Measurements from ENCODE around the gene PLXNB3. TPM values are rescaled to one million over a fixed set of nuclear protein-coding genes. Genes with fewer than 3 reads are reported as not detected.

PLXNB3 gene
- polyA plus RNA-seq, 1 experiment: 5.5 TPM

DNA sequence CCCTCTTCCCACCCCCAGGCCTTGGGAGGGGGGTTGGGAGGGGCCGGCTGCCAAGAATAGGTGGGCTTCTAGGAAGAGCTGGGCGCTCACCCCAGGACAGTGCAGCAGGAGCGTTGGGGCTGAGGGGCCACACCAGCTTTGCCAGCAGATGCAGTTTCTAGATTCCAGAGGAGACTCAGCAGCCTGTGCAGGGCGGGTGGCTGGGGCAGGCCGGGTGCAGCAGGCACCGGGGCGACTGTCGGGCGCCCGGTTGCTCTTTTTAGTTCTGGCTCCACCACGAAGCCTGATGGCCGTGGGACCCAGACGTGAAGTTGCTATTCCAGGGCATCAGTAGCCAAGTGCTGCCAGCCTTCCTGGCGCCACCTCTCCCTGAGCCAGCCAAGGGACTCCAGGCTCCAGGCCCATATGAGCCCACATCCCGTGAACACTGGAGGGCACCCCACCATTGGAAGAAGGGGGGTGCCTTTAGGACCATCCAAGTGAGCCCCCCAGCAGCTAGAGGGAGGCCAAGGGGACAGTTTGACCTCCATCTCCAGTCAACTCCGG lies 36.2 kb downstream of the PLXNB3 start:
- Histone ChIP-seq H3K27me3 (ENCODE audit: control insufficient read depth, insufficient read depth, low read length) (no peaks in the 10 kb centered on the region), H3K4me3 (ENCODE audit: low read depth, low read length) (no peak overlapping the region), H3K27ac (ENCODE audit: low read depth, low read length) (no peak overlapping the region), H3K9me3 (ENCODE audit: control insufficient read depth, insufficient read depth, low read length) (no peaks in the 10 kb centered on the region; the same call in 1 of the 2 replicates)
- ChIA-PET CTCF (no interaction called here), POLR2A (no interaction called here)
- no peak for DNase-seq (ENCODE audit: low read depth, low spot score)
- TF ChIP-seq, protein P1, sequence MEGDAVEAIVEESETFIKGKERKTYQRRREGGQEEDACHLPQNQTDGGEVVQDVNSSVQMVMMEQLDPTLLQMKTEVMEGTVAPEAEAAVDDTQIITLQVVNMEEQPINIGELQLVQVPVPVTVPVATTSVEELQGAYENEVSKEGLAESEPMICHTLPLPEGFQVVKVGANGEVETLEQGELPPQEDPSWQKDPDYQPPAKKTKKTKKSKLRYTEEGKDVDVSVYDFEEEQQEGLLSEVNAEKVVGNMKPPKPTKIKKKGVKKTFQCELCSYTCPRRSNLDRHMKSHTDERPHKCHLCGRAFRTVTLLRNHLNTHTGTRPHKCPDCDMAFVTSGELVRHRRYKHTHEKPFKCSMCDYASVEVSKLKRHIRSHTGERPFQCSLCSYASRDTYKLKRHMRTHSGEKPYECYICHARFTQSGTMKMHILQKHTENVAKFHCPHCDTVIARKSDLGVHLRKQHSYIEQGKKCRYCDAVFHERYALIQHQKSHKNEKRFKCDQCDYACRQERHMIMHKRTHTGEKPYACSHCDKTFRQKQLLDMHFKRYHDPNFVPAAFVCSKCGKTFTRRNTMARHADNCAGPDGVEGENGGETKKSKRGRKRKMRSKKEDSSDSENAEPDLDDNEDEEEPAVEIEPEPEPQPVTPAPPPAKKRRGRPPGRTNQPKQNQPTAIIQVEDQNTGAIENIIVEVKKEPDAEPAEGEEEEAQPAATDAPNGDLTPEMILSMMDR (IDR thresholded peaks at IDR 0.05; ENCODE audit: low read depth, low read length): no peak

DNA sequence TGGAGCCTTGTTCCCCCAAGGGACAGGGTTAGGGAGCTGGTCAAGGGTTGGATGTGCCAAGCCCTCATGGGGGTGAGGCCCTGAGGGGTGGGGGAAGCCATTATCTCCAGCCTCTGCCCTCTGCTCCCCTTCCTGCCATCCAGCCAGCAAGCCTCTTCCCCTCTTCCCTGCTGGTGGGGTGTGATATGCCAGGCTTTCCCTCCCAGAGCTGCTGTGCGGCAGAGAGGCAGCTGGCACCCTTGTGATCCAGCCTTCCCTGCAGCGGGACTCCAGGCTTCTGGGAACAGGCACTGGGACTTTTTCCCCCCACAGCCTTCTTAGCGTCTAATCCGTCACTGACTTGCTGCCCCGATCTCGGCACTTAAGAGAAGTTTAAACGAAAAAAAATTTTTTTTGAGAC lies 36.7 kb downstream of the PLXNB3 start:
- H3K27ac ChIP-seq (ENCODE audit: low read depth, low read length): no peak overlapping the region
- TF ChIP-seq, protein P1 (IDR thresholded peaks at IDR 0.05; ENCODE audit: low read depth, low read length): no peak
- H3K4me3 ChIP-seq (ENCODE audit: low read depth, low read length): no peak overlapping the region
- no peak for DNase-seq (ENCODE audit: low read depth, low spot score)
- no peaks in the 10 kb centered on the region for H3K27me3 ChIP-seq (ENCODE audit: control insufficient read depth, insufficient read depth, low read length)
- ChIA-PET POLR2A (no interaction called here), CTCF (no interaction called here)
- H3K9me3 ChIP-seq (ENCODE audit: control insufficient read depth, insufficient read depth, low read length): no peaks in the 10 kb centered on the region; the same call in 1 of the 2 replicates

DNA sequence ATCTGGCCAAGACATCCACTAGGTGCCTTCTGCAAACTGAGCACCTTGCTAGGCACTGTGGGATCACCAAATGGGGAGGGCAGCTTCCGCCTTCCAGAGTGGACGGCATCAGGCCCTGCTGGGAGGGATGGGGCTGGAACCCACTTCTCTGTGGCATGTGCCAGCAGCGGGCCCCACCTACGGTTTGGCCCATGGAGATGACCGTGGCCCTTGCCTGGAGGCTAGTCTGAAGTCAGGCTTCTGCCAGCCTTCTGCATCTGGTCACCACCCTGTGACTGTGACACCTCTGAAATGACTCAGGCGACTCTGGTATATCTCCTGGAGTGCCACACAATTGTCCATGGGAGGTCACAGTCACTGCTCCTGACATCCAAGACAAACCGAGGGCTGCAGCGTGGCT lies 37.6 kb downstream of the PLXNB3 start:
- Histone ChIP-seq H3K27ac (ENCODE audit: low read depth, low read length) (no peak overlapping the region), H3K4me3 (ENCODE audit: low read depth, low read length) (no peak overlapping the region), H3K27me3 (ENCODE audit: control insufficient read depth, insufficient read depth, low read length) (peaks cover 1% of the 10 kb centered on the region), H3K9me3 (ENCODE audit: control insufficient read depth, insufficient read depth, low read length) (no peaks in the 10 kb centered on the region; the same call in 1 of the 2 replicates)
- POLR2A ChIA-PET: no interaction called here
- no peak for DNase-seq (ENCODE audit: low read depth, low spot score)
- CTCF ChIA-PET: no interaction called here
- TF ChIP-seq, protein P1 (IDR thresholded peaks at IDR 0.05; ENCODE audit: low read depth, low read length): no peak

DNA sequence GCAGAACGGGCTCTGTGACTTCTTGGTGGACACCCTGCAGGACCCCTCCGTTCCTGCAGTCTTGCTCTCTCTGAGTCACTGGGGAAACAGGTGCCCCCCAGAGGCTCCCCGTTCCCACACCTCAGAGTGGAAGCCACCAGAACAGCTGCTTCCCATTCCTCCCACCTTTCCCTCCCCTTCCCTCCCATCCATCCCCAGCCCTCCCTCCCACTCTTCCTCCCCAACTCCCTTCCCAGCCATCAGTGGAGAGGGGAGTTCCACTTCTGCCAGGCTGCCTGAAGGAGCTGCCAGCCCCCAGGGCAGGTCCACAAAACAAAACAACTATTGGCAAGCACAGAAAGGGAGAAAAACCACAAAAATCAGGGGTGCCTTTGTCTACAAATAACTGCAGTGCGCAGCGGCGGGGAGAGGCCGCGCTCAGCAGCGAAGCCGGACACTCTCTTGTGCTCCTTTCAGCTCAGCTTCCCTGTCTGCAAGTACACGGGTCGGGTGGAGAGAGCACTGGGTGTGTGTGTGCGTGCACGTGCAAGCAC lies 38.5 kb downstream of the PLXNB3 start:
- no peak overlapping the region for H3K4me3 ChIP-seq (ENCODE audit: low read depth, low read length)
- POLR2A ChIA-PET: interaction anchor here (0.5 to 0.9 kb wide), 2 partner anchors 8 to 95 kb away, joined by 3 read pairs; partner anchors contain the start of genes IDH3G and SSR4
- DNase-seq (ENCODE audit: low read depth, low spot score): no peak
- H3K27me3 ChIP-seq (ENCODE audit: control insufficient read depth, insufficient read depth, low read length): peaks cover 2% of the 10 kb centered on the region
- TF ChIP-seq, protein P1 (IDR thresholded peaks at IDR 0.05; ENCODE audit: low read depth, low read length): no peak
- H3K27ac ChIP-seq (ENCODE audit: low read depth, low read length): no peak overlapping the region
- CTCF ChIA-PET: no interaction called here
- no peaks in the 10 kb centered on the region; the same call in 1 of the 2 replicates for H3K9me3 ChIP-seq (ENCODE audit: control insufficient read depth, insufficient read depth, low read length)

DNA sequence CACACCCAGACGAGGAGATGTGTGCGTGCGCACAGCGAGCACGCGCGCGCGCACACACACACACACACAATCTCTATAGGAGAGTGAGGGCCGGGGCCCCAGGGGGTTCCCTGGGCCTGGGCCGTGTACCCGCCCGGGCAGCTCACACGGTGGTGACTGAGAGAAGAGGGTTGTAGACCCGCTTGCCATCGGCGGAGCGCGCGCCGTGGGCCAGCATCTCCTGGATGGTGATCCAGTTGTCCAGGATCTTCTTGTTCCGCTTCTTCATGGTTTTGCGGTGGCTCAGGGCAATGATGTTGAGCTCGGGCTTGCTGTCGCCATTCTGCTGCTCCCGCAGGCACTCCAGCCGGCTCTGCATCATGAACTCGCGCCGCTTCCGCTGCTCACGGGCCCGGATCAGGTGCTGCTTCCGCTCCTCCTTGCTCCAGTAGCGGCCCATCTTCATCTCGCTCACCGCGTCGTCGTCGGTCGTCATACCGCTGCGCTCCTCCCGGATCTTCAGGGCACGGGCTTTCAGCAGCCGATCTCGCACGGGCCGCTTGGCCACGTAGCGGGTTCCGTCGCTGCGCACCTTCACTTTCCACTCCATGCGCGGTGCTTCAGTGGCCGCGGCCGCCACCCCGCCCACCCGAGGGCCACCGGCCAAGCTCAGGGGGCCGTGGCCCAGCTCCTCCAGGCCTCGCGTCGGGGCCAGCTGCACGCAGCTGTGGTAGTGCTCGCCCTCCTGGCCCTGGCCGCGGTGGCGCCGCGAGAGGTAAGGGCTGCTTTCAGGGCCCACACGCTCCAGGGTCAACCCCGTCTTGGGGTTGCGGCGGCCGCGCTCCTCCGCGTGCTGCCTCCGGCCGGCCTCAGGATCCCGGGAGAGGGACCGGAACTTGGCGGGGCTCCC lies 39.4 kb downstream of the PLXNB3 start:
- no peak for DNase-seq (ENCODE audit: low read depth, low spot score)
- TF ChIP-seq, protein P1 (IDR thresholded peaks at IDR 0.05; ENCODE audit: low read depth, low read length): no peak
- no peak overlapping the region for H3K4me3 ChIP-seq (ENCODE audit: low read depth, low read length)
- H3K9me3 ChIP-seq (ENCODE audit: control insufficient read depth, insufficient read depth, low read length): no peaks in the 10 kb centered on the region; the same call in 1 of the 2 replicates
- CTCF ChIA-PET: no interaction called here
- no peak overlapping the region for H3K27ac ChIP-seq (ENCODE audit: low read depth, low read length)
- POLR2A ChIA-PET: interaction anchor here (0.5 kb wide), 1 partner anchor 94 kb away, joined by 3 read pairs; no protein-coding TSS in a partner anchor
- H3K27me3 ChIP-seq (ENCODE audit: control insufficient read depth, insufficient read depth, low read length): peaks cover 2% of the 10 kb centered on the region
